Transverse colon (tissue), 4 donors: ENCODE measurements around the gene ABCC1. TPM values are rescaled to one million over a fixed set of nuclear protein-coding genes. Genes with fewer than 3 reads are reported as not detected.
"Not testable (repeated sequence)": the region's sequence is repeated elsewhere in the genome, so short reads cannot be mapped to it uniquely, and the experiment has no call there.

Experiments
- DNase-seq: peaks from one replicate; pipeline ENCODE4 v3.0.0-alpha.2; 2019
- H3K27ac ChIP-seq, 4 donors: fragments of 200-600 bp; sonication (generic); 2 replicates each; pipeline ENCODE4 v1.5.1; 2016 to 2018; ENCODE audit warnings: inconsistent platforms in 4 of 4
- H3K27me3 ChIP-seq: fragments of 200-600 bp; sonication (generic); 2 replicates; pipeline ENCODE4 v1.5.1; 2017; ENCODE audit warnings: inconsistent platforms
- H3K36me3 ChIP-seq, 4 donors: fragments of 200-600 bp; sonication (generic); 2 replicates each; pipeline ENCODE4 v1.5.1; 2017 to 2019; ENCODE audit warnings: inconsistent platforms in 4 of 4
- H3K4me1 ChIP-seq, 4 donors: fragments of 200-600 bp; sonication (generic); 2 replicates each; pipeline ENCODE4 v1.5.1; 2017 to 2020; ENCODE audit warnings: inconsistent platforms in 4 of 4
- H3K4me3 ChIP-seq, 4 donors: fragments of 200-600 bp; sonication (generic); 1 replicate in 1 of 4; 2 replicates in 3 of 4; pipeline versions ENCODE4 v1.5.1 to v1.6.1; 2017 to 2019; ENCODE audit warnings: inconsistent platforms in 4 of 4
- H3K9me3 ChIP-seq, 2 donors: fragments of 200-600 bp; sonication (generic); 2 replicates each; pipeline ENCODE4 v1.5.1; 2017 to 2019; ENCODE audit warnings: inconsistent platforms in 2 of 2
- CTCF ChIP-seq, 5 experiments: fragments of 200-600 bp in 3 of 5; fragments of 450-650 bp in 2 of 5; sonication (generic) in 3 of 5; IDR thresholded peaks; 1 replicate in 2 of 5; 2 replicates in 3 of 5; pipeline ENCODE4 v1.5.1; 2016 to 2017; ENCODE audit warnings: antibody characterized with exemption in 5 of 5, inconsistent platforms in 3 of 5, mild to moderate bottlenecking in 2 of 5, moderate library complexity in 1 of 5
- EP300 ChIP-seq: sonication (generic); formaldehyde crosslinking; IDR thresholded peaks from one replicate; pipeline ENCODE4 v1.6.1; 2017; ENCODE audit warnings: antibody characterized with exemption, low read depth
- POLR2A ChIP-seq: fragments of 450-650 bp; IDR thresholded peaks from one replicate; pipeline ENCODE4 v1.6.1; 2016; ENCODE audit warnings: antibody characterized with exemption, mild to moderate bottlenecking, moderate library complexity
- POLR2AphosphoS5 ChIP-seq, 3 donors: sonication (generic); formaldehyde crosslinking; IDR thresholded peaks; one replicate each; pipeline ENCODE4 v1.6.1; 2016; ENCODE audit warnings: antibody characterized with exemption in 3 of 3
- WGBS, 2 donors: methylation state at CpG; one replicate each; pipeline ENCODE4 v1.1.5; 2018; ENCODE audit warnings: low coverage in 1 of 2; 5-methylcytosine and 5-hydroxymethylcytosine counted together
- in situ Hi-C, 4 donors: fragments of 200-750 bp; cut with MboI; loops; one replicate each; pipeline versions ENCODE4 v1.15.0 to v1.15.1; 2017; ENCODE audit warnings: low sequenced_read_pairs in 3 of 4, low pct_ligation_motif_present in 1 of 4, low pct_unique_long_range_greater_than_20kb in 1 of 4
- intact Hi-C: fragments of 100-400 bp; cut with DNase I; formaldehyde crosslinking; loops from one replicate; pipeline ENCODE4 v1.15.1; 2023; ENCODE audit warnings: low total_unique reads
- total RNA-seq, 4 donors: library from RNA; depleted of rRNA; stranded (reverse); fragments of >200 nt; gene quantifications; one replicate each; pipeline ENCODE4 v1.1.0, GENCODE V29; 2016

ABCC1 gene
- total RNA-seq, 4 donors from 2014 or later, result 17.1 to 67.3 (median 36.9) TPM

- Histone ChIP-seq H3K4me1 (peaks cover 0 to 28% (median 27%) of the 10 kb centered on the region in 4 donors), H3K27me3 (no peaks in the 10 kb centered on the region), H3K27ac (peak overlapping the region in 2 of 4 donors; percentile 7 to 16), H3K36me3 (no peaks in the 10 kb centered on the region), H3K9me3 (no peaks in the 10 kb centered on the region), H3K4me3 (no peak overlapping the region)
- 40 to 84% methylated on average over 1 to 11 of the region's 11 CpGs for WGBS, 2 donors
- in situ Hi-C loops, result no loop called here
- DNase-seq, result no peak
- TF ChIP-seq POLR2AphosphoS5 (IDR thresholded peaks at IDR 0.05) (no peak), EP300 (no peak), CTCF (IDR thresholded peaks at IDR 0.05) (no peak), POLR2A (no peak)
- intact Hi-C loops, result loop anchor here (10.0 kb wide), 1 partner anchor 100 kb away; the partner anchor contains the start of gene MYH11
These were observed 5.4 kb downstream of the ABCC1 start for GRCh38 chr16:15954814-15955151.

- intact Hi-C loops (loop anchor here (10.0 kb wide), 1 partner anchor 101 kb away; the partner anchor contains the start of gene MYH11), in situ Hi-C loops (no loop called here)
- no peak overlapping the region for H3K27ac ChIP-seq
- H3K4me1 ChIP-seq, result peaks cover 0 to 25% (median 21%) of the 10 kb centered on the region in 4 donors
- no peaks in the 10 kb centered on the region for H3K27me3 ChIP-seq
- no peak overlapping the region for H3K4me3 ChIP-seq
- no peaks in the 10 kb centered on the region for H3K9me3 ChIP-seq
- DNase-seq, result no peak
- no peaks in the 10 kb centered on the region for H3K36me3 ChIP-seq
- TF ChIP-seq POLR2AphosphoS5 (IDR thresholded peaks at IDR 0.05) (no peak), CTCF (IDR thresholded peaks at IDR 0.05) (no peak), EP300 (no peak), POLR2A (no peak)
- 94 to 100% methylated on average over 2 to 4 of the region's 4 CpGs for WGBS, 2 donors
These were observed 6.0 kb downstream of the ABCC1 start for GRCh38 chr16:15955425-15955824.

GRCh38 chr16:15956106-15956505 is 6.7 kb downstream of the ABCC1 start:
- WGBS, 2 donors, result 60 to 87% methylated on average over 1 to 6 of the region's 6 CpGs
- H3K4me1 ChIP-seq, result peaks cover 0 to 24% (median 15%) of the 10 kb centered on the region in 4 donors
- DNase-seq, H3K27ac ChIP-seq, H3K27me3 ChIP-seq, in situ Hi-C loops, H3K4me3 ChIP-seq, H3K36me3 ChIP-seq, H3K9me3 ChIP-seq: not testable (repeated sequence)
- intact Hi-C loops, result loop anchor here (10.0 kb wide), 1 partner anchor 101 kb away; the partner anchor contains the start of gene MYH11

GRCh38 chr16:15958703-15959348 is 9.4 kb downstream of the ABCC1 start:
- Histone ChIP-seq H3K36me3 (no peaks in the 10 kb centered on the region), H3K4me3 (no peak overlapping the region), H3K27ac (no peak overlapping the region), H3K27me3 (no peaks in the 10 kb centered on the region), H3K4me1 (peaks cover 4 to 17% (median 4%) of the 10 kb centered on the region in 4 donors), H3K9me3 (no peaks in the 10 kb centered on the region)
- 83 to 86% methylated on average over 2 to 9 of the region's 9 CpGs for WGBS, 2 donors
- no peak for DNase-seq
- intact Hi-C loops, result loop anchor here (10.0 kb wide), 1 partner anchor 104 kb away; the partner anchor contains the start of gene MYH11
- in situ Hi-C loops, result no loop called here
- TF ChIP-seq CTCF (IDR thresholded peaks at IDR 0.05) (no peak), POLR2A (no peak), EP300 (no peak), POLR2AphosphoS5 (IDR thresholded peaks at IDR 0.05) (no peak)
